ENCODE measurements around the gene PKHD1. TPM values are rescaled to one million over a fixed set of nuclear protein-coding genes. Genes with fewer than 3 reads are reported as not detected.

The PKHD1 gene
- total RNA-seq, 1 experiment from 2014 or later: not detected

GRCh38 chr6:51936531-51937290 is 150.7 kb downstream of the PKHD1 start:
- no peak for DNase-seq (ENCODE audit: unreplicated experiment)
- POLR2A ChIA-PET: no interaction called here
- no peaks in the 10 kb centered on the region for H3K9me3 Mint-ChIP-seq (ENCODE audit: unreplicated experiment)
- H3K27ac Mint-ChIP-seq (ENCODE audit: low read depth, unreplicated experiment): no peak overlapping the region
- CTCF ChIA-PET: interaction anchor here (0.6 to 0.7 kb wide), 2 partner anchors 98 to 1141 kb away, joined by 3 read pairs; no protein-coding TSS in a partner anchor
- no peaks in the 10 kb centered on the region for H3K27me3 Mint-ChIP-seq (ENCODE audit: insufficient read depth, unreplicated experiment)
- H3K4me3 Mint-ChIP-seq (ENCODE audit: unreplicated experiment): no peak overlapping the region
- TF ChIP-seq, protein P1, sequence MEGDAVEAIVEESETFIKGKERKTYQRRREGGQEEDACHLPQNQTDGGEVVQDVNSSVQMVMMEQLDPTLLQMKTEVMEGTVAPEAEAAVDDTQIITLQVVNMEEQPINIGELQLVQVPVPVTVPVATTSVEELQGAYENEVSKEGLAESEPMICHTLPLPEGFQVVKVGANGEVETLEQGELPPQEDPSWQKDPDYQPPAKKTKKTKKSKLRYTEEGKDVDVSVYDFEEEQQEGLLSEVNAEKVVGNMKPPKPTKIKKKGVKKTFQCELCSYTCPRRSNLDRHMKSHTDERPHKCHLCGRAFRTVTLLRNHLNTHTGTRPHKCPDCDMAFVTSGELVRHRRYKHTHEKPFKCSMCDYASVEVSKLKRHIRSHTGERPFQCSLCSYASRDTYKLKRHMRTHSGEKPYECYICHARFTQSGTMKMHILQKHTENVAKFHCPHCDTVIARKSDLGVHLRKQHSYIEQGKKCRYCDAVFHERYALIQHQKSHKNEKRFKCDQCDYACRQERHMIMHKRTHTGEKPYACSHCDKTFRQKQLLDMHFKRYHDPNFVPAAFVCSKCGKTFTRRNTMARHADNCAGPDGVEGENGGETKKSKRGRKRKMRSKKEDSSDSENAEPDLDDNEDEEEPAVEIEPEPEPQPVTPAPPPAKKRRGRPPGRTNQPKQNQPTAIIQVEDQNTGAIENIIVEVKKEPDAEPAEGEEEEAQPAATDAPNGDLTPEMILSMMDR (IDR thresholded peaks at IDR 0.05; ENCODE audit: unreplicated experiment): no peak
- no TSS peak for BruUV-seq (replicated peaks)
- intact Hi-C loops (cut with micrococcal nuclease): no loop called here
- H3K36me3 Mint-ChIP-seq (ENCODE audit: insufficient read depth, unreplicated experiment): no peaks in the 10 kb centered on the region
- H3K4me1 Mint-ChIP-seq (ENCODE audit: insufficient read depth, unreplicated experiment): no peaks in the 10 kb centered on the region

DNA sequence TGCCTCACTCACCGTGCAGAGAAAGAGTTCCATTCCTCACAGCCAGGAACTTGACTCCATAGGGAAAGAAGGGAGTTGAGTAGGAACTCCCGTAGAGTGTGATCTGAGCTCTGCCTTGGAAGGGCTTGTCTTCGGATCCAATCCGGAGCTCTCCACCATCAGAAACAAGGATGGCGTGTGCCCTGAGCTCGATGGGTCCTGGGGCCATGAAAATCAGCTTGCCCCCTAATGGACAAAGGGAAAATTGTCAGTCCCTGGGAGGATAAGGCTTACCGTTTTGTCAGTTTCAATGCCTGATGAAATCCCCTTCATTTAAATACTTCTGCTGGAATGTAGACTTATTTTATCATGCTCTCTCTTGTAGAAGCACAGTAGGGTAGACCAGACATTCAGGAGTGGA is 153.3 kb downstream of the PKHD1 start:
- no peaks in the 10 kb centered on the region for H3K9me3 Mint-ChIP-seq (ENCODE audit: unreplicated experiment)
- no peaks in the 10 kb centered on the region for H3K4me1 Mint-ChIP-seq (ENCODE audit: insufficient read depth, unreplicated experiment)
- DNase-seq (ENCODE audit: unreplicated experiment): peak; percentile 28
- no peak overlapping the region for H3K4me3 Mint-ChIP-seq (ENCODE audit: unreplicated experiment)
- H3K27me3 Mint-ChIP-seq (ENCODE audit: insufficient read depth, unreplicated experiment): peaks cover 12% of the 10 kb centered on the region
- H3K27ac Mint-ChIP-seq (ENCODE audit: low read depth, unreplicated experiment): no peak overlapping the region
- H3K36me3 Mint-ChIP-seq (ENCODE audit: insufficient read depth, unreplicated experiment): no peaks in the 10 kb centered on the region
- ChIA-PET CTCF (interaction anchor here (0.6 to 1.8 kb wide), 8 partner anchors 9 to 455 kb away, joined by 3 to 6 read pairs (median 3); no protein-coding TSS in a partner anchor), POLR2A (no interaction called here)
- intact Hi-C loops (cut with micrococcal nuclease): no loop called here
- TF ChIP-seq, protein P1 (IDR thresholded peaks at IDR 0.05; ENCODE audit: unreplicated experiment): peak; percentile 34
- no TSS peak for BruUV-seq (replicated peaks)

DNA sequence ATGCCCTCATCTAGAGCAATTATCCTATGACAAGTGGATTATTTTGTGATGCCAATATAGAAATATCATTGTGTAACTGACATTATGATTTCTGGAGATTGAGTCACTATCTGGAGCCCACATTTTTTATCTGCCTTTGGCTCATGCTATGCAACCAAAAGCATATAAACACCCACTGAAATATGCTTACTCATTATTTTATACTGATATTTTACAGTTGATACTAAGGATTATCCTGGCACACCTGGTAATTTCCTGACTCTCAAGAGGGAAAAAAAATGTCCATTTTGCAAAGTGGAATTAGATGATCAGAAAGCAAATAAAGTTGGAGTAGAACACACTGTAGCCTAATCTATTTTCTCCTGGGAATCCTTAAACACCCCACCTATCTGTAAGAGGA is 154.5 kb downstream of the PKHD1 start:
- no peak overlapping the region for H3K4me3 Mint-ChIP-seq (ENCODE audit: unreplicated experiment)
- BruUV-seq (replicated peaks): no TSS peak
- H3K27ac Mint-ChIP-seq (ENCODE audit: low read depth, unreplicated experiment): no peak overlapping the region
- H3K4me1 Mint-ChIP-seq (ENCODE audit: insufficient read depth, unreplicated experiment): no peaks in the 10 kb centered on the region
- intact Hi-C loops (cut with micrococcal nuclease): no loop called here
- H3K9me3 Mint-ChIP-seq (ENCODE audit: unreplicated experiment): no peaks in the 10 kb centered on the region
- TF ChIP-seq, protein P1 (IDR thresholded peaks at IDR 0.05; ENCODE audit: unreplicated experiment): no peak
- H3K36me3 Mint-ChIP-seq (ENCODE audit: insufficient read depth, unreplicated experiment): no peaks in the 10 kb centered on the region
- POLR2A ChIA-PET: no interaction called here
- CTCF ChIA-PET: no interaction called here
- H3K27me3 Mint-ChIP-seq (ENCODE audit: insufficient read depth, unreplicated experiment): peaks cover 12% of the 10 kb centered on the region
- no peak for DNase-seq (ENCODE audit: unreplicated experiment)

- Mint-ChIP-seq H3K27ac (ENCODE audit: low read depth, unreplicated experiment) (no peak overlapping the region), H3K9me3 (ENCODE audit: unreplicated experiment) (peaks cover 4% of the 10 kb centered on the region), H3K4me1 (ENCODE audit: insufficient read depth, unreplicated experiment) (no peaks in the 10 kb centered on the region), H3K36me3 (ENCODE audit: insufficient read depth, unreplicated experiment) (no peaks in the 10 kb centered on the region), H3K27me3 (ENCODE audit: insufficient read depth, unreplicated experiment) (peaks cover 23% of the 10 kb centered on the region), H3K4me3 (ENCODE audit: unreplicated experiment) (no peak overlapping the region)
- intact Hi-C loops (cut with micrococcal nuclease): no loop called here
- POLR2A ChIA-PET: interaction anchor here (0.6 kb wide), 1 partner anchor 252 kb away, joined by 5 read pairs; no protein-coding TSS in a partner anchor
- CTCF ChIA-PET: no interaction called here
- BruUV-seq (replicated peaks): no TSS peak
- no peak for DNase-seq (ENCODE audit: unreplicated experiment)
- TF ChIP-seq, protein P1 (IDR thresholded peaks at IDR 0.05; ENCODE audit: unreplicated experiment): no peak
Observed at GRCh38 chr6:51930602-51931001, 156.8 kb downstream of the PKHD1 start.

Data from MCF 10A (cell line).